A549 (cell line): ENCODE measurements around the gene MED27.

ENCODE experiments used
- CHD2 ChIP-seq: fragments of 150-350 bp; IDR thresholded peaks from 2 replicates; pipeline ENCODE4 v1.6.1; 2014; ENCODE audit warnings: low read length; ENCODE audit not compliant: partially characterized antibody
- CTCF ChIP-seq: fragments of >200 bp; sonication (Bioruptor Twin); formaldehyde crosslinking; IDR thresholded peaks from 3 replicates; pipeline ENCODE4 v1.5.1; 2016
- EP300 ChIP-seq, 2 experiments: fragments of >200 bp; sonication (Bioruptor Twin); formaldehyde crosslinking; IDR thresholded peaks; 2 replicates in 1 of 2; 3 replicates in 1 of 2; pipeline ENCODE4 v1.6.1; 2016 to 2017
- PBX3 ChIP-seq: IDR thresholded peaks from 2 replicates; pipeline ENCODE4 v1.6.1; 2012
- RCOR1 ChIP-seq: fragments of 150-350 bp; IDR thresholded peaks from 2 replicates; pipeline ENCODE4 v1.6.1; 2014; ENCODE audit warnings: antibody characterized with exemption, low read length, low read depth

GRCh38 chr9:131837836-131838235 lies 241.8 kb downstream of the MED27 start:
- TF ChIP-seq PBX3, result no peak
- no peak for TF ChIP-seq EP300 (IDR thresholded peaks at IDR 0.05)
- TF ChIP-seq RCOR1, result no peak
- no peak for TF ChIP-seq CHD2
- no peak for TF ChIP-seq CTCF
